ENCODE results near the gene MAP7.
A peak's percentile ranks its signal among the peaks of the same experiment; 100 is the strongest.

Gene MAP7

GRCh38 chr6:136424450-136424849 lies 125.8 kb downstream of the MAP7 start:
- Histone ChIP-seq H3K9ac (ENCODE audit: low read length) (no peak overlapping the region), H3K27me3 (ENCODE audit: low read depth, low read length) (no peaks in the 10 kb centered on the region), H4K20me1 (ENCODE audit: insufficient read depth, low read length) (no peaks in the 10 kb centered on the region), H2AFZ (ENCODE audit: low read depth, low read length) (no peak overlapping the region), H3K79me2 (ENCODE audit: low read length) (no peaks in the 10 kb centered on the region), H3K4me2 (ENCODE audit: low read length) (no peak overlapping the region), H3K27ac (ENCODE audit: low read length) (no peak overlapping the region), H3K9me3 (ENCODE audit: insufficient read depth, low read length) (no peaks in the 10 kb centered on the region), H3K4me3 (ENCODE audit: low read length) (no peak overlapping the region), H3K36me3 (replicated peaks; ENCODE audit: low read depth, low read length) (no peaks in the 10 kb centered on the region), H3K4me1 (ENCODE audit: low read length) (peaks cover 24% of the 10 kb centered on the region)
- TF ChIP-seq EZH2phosphoT487 (IDR thresholded peaks at IDR 0.05; ENCODE audit: low read depth) (no peak), CTCF (IDR thresholded peaks at IDR 0.05; ENCODE audit: low read depth, low read length) (no peak)

- Histone ChIP-seq H3K4me3 (ENCODE audit: low read length) (peak overlapping the region; percentile 41), H3K36me3 (replicated peaks; ENCODE audit: low read depth, low read length) (no peaks in the 10 kb centered on the region), H2AFZ (ENCODE audit: low read depth, low read length) (peak overlapping the region; percentile 61), H4K20me1 (ENCODE audit: insufficient read depth, low read length) (no peaks in the 10 kb centered on the region), H3K79me2 (ENCODE audit: low read length) (no peaks in the 10 kb centered on the region), H3K27me3 (ENCODE audit: low read depth, low read length) (no peaks in the 10 kb centered on the region), H3K27ac (ENCODE audit: low read length) (peak overlapping the region; percentile 82), H3K9me3 (ENCODE audit: insufficient read depth, low read length) (no peaks in the 10 kb centered on the region), H3K4me2 (ENCODE audit: low read length) (peak overlapping the region; percentile 64), H3K9ac (ENCODE audit: low read length) (peak overlapping the region; percentile 40; the same call in 1 of the 2 replicates), H3K4me1 (ENCODE audit: low read length) (peaks cover 24% of the 10 kb centered on the region)
- TF ChIP-seq CTCF (IDR thresholded peaks at IDR 0.05; ENCODE audit: low read depth, low read length) (no peak), EZH2phosphoT487 (IDR thresholded peaks at IDR 0.05; ENCODE audit: low read depth) (no peak)
Measured at GRCh38 chr6:136421537-136422158, 128.6 kb downstream of the MAP7 start.

GRCh38 chr6:136420853-136421252 lies 129.4 kb downstream of the MAP7 start:
- Histone ChIP-seq H2AFZ (ENCODE audit: low read depth, low read length) (no peak overlapping the region), H3K27me3 (ENCODE audit: low read depth, low read length) (no peaks in the 10 kb centered on the region), H3K36me3 (replicated peaks; ENCODE audit: low read depth, low read length) (no peaks in the 10 kb centered on the region), H4K20me1 (ENCODE audit: insufficient read depth, low read length) (no peaks in the 10 kb centered on the region), H3K4me2 (ENCODE audit: low read length) (peak overlapping the region; percentile 64), H3K79me2 (ENCODE audit: low read length) (no peaks in the 10 kb centered on the region), H3K27ac (ENCODE audit: low read length) (peak overlapping the region; percentile 82), H3K4me1 (ENCODE audit: low read length) (peaks cover 24% of the 10 kb centered on the region), H3K4me3 (ENCODE audit: low read length) (no peak overlapping the region), H3K9me3 (ENCODE audit: insufficient read depth, low read length) (no peaks in the 10 kb centered on the region), H3K9ac (ENCODE audit: low read length) (no peak overlapping the region)
- TF ChIP-seq EZH2phosphoT487 (IDR thresholded peaks at IDR 0.05; ENCODE audit: low read depth) (no peak), CTCF (IDR thresholded peaks at IDR 0.05; ENCODE audit: low read depth, low read length) (no peak)

GRCh38 chr6:136415351-136416007 lies 134.7 kb downstream of the MAP7 start:
- no peaks in the 10 kb centered on the region for H3K79me2 ChIP-seq (ENCODE audit: low read length)
- H3K4me3 ChIP-seq (ENCODE audit: low read length), result no peak overlapping the region
- TF ChIP-seq CTCF (IDR thresholded peaks at IDR 0.05; ENCODE audit: low read depth, low read length) (no peak), EZH2phosphoT487 (IDR thresholded peaks at IDR 0.05; ENCODE audit: low read depth) (no peak)
- H3K9ac ChIP-seq (ENCODE audit: low read length), result no peak overlapping the region
- H3K27me3 ChIP-seq (ENCODE audit: low read depth, low read length), result no peaks in the 10 kb centered on the region
- no peaks in the 10 kb centered on the region for H3K36me3 ChIP-seq (replicated peaks; ENCODE audit: low read depth, low read length)
- H3K9me3 ChIP-seq (ENCODE audit: insufficient read depth, low read length), result no peaks in the 10 kb centered on the region
- no peak overlapping the region for H2AFZ ChIP-seq (ENCODE audit: low read depth, low read length)
- H3K27ac ChIP-seq (ENCODE audit: low read length), result no peak overlapping the region
- no peaks in the 10 kb centered on the region for H4K20me1 ChIP-seq (ENCODE audit: insufficient read depth, low read length)
- H3K4me1 ChIP-seq (ENCODE audit: low read length), result peaks cover 8% of the 10 kb centered on the region
- H3K4me2 ChIP-seq (ENCODE audit: low read length), result no peak overlapping the region

Measured in OCI-LY3 (cell line).